Skeletal muscle satellite cell (primary cell): ENCODE measurements around the gene FRMPD4.

Source experiments
- H3K27me3 ChIP-seq: 2 replicates; pipeline ENCODE4 v1.7.0; 2013; ENCODE audit warnings: low read length; ENCODE audit not compliant: control insufficient read depth, insufficient read depth
- H3K36me3 ChIP-seq: 2 replicates; pipeline ENCODE4 v1.7.0; 2013; ENCODE audit warnings: mild to moderate bottlenecking, control low read depth, low read length; ENCODE audit not compliant: insufficient read depth
- H3K4me1 ChIP-seq: 2 replicates; pipeline ENCODE4 v1.7.0; 2013; ENCODE audit warnings: low read length; ENCODE audit not compliant: control insufficient read depth, insufficient read depth
- H3K4me2 ChIP-seq: 2 replicates; pipeline ENCODE4 v1.7.0; 2013; ENCODE audit warnings: mild to moderate bottlenecking, low read length
- H3K4me3 ChIP-seq: 2 replicates; pipeline ENCODE4 v1.7.0; 2013; ENCODE audit warnings: low read length
- H3K9ac ChIP-seq: 2 replicates; pipeline ENCODE4 v1.7.0; 2013; ENCODE audit warnings: mild to moderate bottlenecking, low read depth, low read length, moderate library complexity
- H3K9me3 ChIP-seq: replicated peaks from 2 replicates; pipeline ENCODE4 v1.7.0; 2013; ENCODE audit warnings: mild to moderate bottlenecking, control low read depth, low read length

The FRMPD4 gene

GRCh38 chrX:12610079-12610478, 471.8 kb downstream of the FRMPD4 start:
- Histone ChIP-seq H3K9me3 (no peaks in the 10 kb centered on the region), H3K4me2 (no peak overlapping the region), H3K36me3 (no peaks in the 10 kb centered on the region), H3K4me1 (peaks cover 5% of the 10 kb centered on the region), H3K4me3 (no peak overlapping the region), H3K27me3 (no peaks in the 10 kb centered on the region), H3K9ac (no peak overlapping the region)

GRCh38 chrX:12611471-12611870, 473.2 kb downstream of the FRMPD4 start:
- Histone ChIP-seq H3K9me3 (no peaks in the 10 kb centered on the region), H3K4me2 (no peak overlapping the region), H3K4me1 (peaks cover 5% of the 10 kb centered on the region), H3K36me3 (no peaks in the 10 kb centered on the region), H3K27me3 (no peaks in the 10 kb centered on the region), H3K4me3 (no peak overlapping the region), H3K9ac (no peak overlapping the region)

- no peaks in the 10 kb centered on the region for H3K27me3 ChIP-seq
- H3K36me3 ChIP-seq: no peaks in the 10 kb centered on the region
- H3K9me3 ChIP-seq: no peaks in the 10 kb centered on the region
- peaks cover 5% of the 10 kb centered on the region for H3K4me1 ChIP-seq
- H3K9ac ChIP-seq: no peak overlapping the region
- no peak overlapping the region for H3K4me2 ChIP-seq
- no peak overlapping the region for H3K4me3 ChIP-seq
Observed at GRCh38 chrX:12614266-12614665, 476.0 kb downstream of the FRMPD4 start.

GRCh38 chrX:12615061-12615460, 476.8 kb downstream of the FRMPD4 start:
- H3K9ac ChIP-seq: no peak overlapping the region

GRCh38 chrX:12617241-12617640, 479.0 kb downstream of the FRMPD4 start:
- no peak overlapping the region for H3K4me3 ChIP-seq
- no peaks in the 10 kb centered on the region for H3K36me3 ChIP-seq
- H3K9ac ChIP-seq: no peak overlapping the region
- no peaks in the 10 kb centered on the region for H3K27me3 ChIP-seq
- no peaks in the 10 kb centered on the region for H3K4me1 ChIP-seq
- no peak overlapping the region for H3K4me2 ChIP-seq
- no peaks in the 10 kb centered on the region for H3K9me3 ChIP-seq

More at GRCh38 chrX:12615061-12615460, 476.8 kb downstream of the FRMPD4 start:
- Histone ChIP-seq H3K36me3 (no peaks in the 10 kb centered on the region), H3K27me3 (no peaks in the 10 kb centered on the region), H3K4me1 (no peaks in the 10 kb centered on the region), H3K4me3 (no peak overlapping the region), H3K9me3 (no peaks in the 10 kb centered on the region), H3K4me2 (no peak overlapping the region)

GRCh38 chrX:12647230-12647629, 509.0 kb downstream of the FRMPD4 start:
- Histone ChIP-seq H3K4me3 (no peak overlapping the region), H3K9ac (no peak overlapping the region), H3K4me1 (no peaks in the 10 kb centered on the region), H3K27me3 (no peaks in the 10 kb centered on the region), H3K4me2 (no peak overlapping the region), H3K36me3 (no peaks in the 10 kb centered on the region), H3K9me3 (no peaks in the 10 kb centered on the region)

- Histone ChIP-seq H3K36me3 (no peaks in the 10 kb centered on the region), H3K27me3 (no peaks in the 10 kb centered on the region), H3K9me3 (no peaks in the 10 kb centered on the region), H3K4me2 (no peak overlapping the region), H3K9ac (no peak overlapping the region), H3K4me3 (no peak overlapping the region), H3K4me1 (no peaks in the 10 kb centered on the region)
Observed at GRCh38 chrX:12648995-12649394, 510.7 kb downstream of the FRMPD4 start.

GRCh38 chrX:12657433-12657832, 519.2 kb downstream of the FRMPD4 start:
- H3K9ac ChIP-seq: no peak overlapping the region
- no peaks in the 10 kb centered on the region for H3K27me3 ChIP-seq
- H3K36me3 ChIP-seq: no peaks in the 10 kb centered on the region
- no peaks in the 10 kb centered on the region for H3K9me3 ChIP-seq
- H3K4me1 ChIP-seq: no peaks in the 10 kb centered on the region
- no peak overlapping the region for H3K4me3 ChIP-seq
- no peak overlapping the region for H3K4me2 ChIP-seq

- H3K36me3 ChIP-seq: no peaks in the 10 kb centered on the region
- no peaks in the 10 kb centered on the region for H3K4me1 ChIP-seq
- H3K27me3 ChIP-seq: no peaks in the 10 kb centered on the region
- no peak overlapping the region for H3K9ac ChIP-seq
- no peak overlapping the region for H3K4me2 ChIP-seq
- H3K4me3 ChIP-seq: no peak overlapping the region
- no peaks in the 10 kb centered on the region for H3K9me3 ChIP-seq
Observed at GRCh38 chrX:12657881-12658280, 519.6 kb downstream of the FRMPD4 start.

- no peaks in the 10 kb centered on the region for H3K4me1 ChIP-seq
- H3K27me3 ChIP-seq: no peaks in the 10 kb centered on the region
- no peak overlapping the region for H3K4me2 ChIP-seq
- no peaks in the 10 kb centered on the region for H3K36me3 ChIP-seq
- H3K4me3 ChIP-seq: no peak overlapping the region
- no peaks in the 10 kb centered on the region for H3K9me3 ChIP-seq
- no peak overlapping the region for H3K9ac ChIP-seq
Observed at GRCh38 chrX:12661464-12661863, 523.2 kb downstream of the FRMPD4 start.

- no peaks in the 10 kb centered on the region for H3K4me1 ChIP-seq
- no peak overlapping the region for H3K4me2 ChIP-seq
- H3K9ac ChIP-seq: no peak overlapping the region
- no peaks in the 10 kb centered on the region for H3K9me3 ChIP-seq
- no peaks in the 10 kb centered on the region for H3K36me3 ChIP-seq
- H3K4me3 ChIP-seq: no peak overlapping the region
- H3K27me3 ChIP-seq: no peaks in the 10 kb centered on the region
Observed at GRCh38 chrX:12672367-12673106, 534.3 kb downstream of the FRMPD4 start.

GRCh38 chrX:12673487-12673886, 535.2 kb downstream of the FRMPD4 start:
- Histone ChIP-seq H3K4me1 (no peaks in the 10 kb centered on the region), H3K4me2 (no peak overlapping the region), H3K36me3 (no peaks in the 10 kb centered on the region)

More at GRCh38 chrX:12673487-12673886, 535.2 kb downstream of the FRMPD4 start:
- no peak overlapping the region for H3K4me3 ChIP-seq
- H3K27me3 ChIP-seq: no peaks in the 10 kb centered on the region
- H3K9ac ChIP-seq: no peak overlapping the region
- no peaks in the 10 kb centered on the region for H3K9me3 ChIP-seq
